ENCODE measurements around the gene C1orf52. TPM values are rescaled to one million over a fixed set of nuclear protein-coding genes. Genes with fewer than 3 reads are reported as not detected.

C1orf52 gene
- total RNA-seq (2013) = 27.6 TPM
- polyA plus RNA-seq = 10 to 100 TPM; 18.5 to 29.1 (median 19.7) TPM
- polyA minus RNA-seq = 17.2 and 24.6 TPM in 2 replicates
- total RNA-seq = 15.8 to 50.7 (median 31.0) reads per million in 11 experiments

GRCh38 chr1:85259118-85259911, at the start of gene C1orf52:
Gene C1orf52, minus strand, starts transcription at chr1:85259662. Its CDS starts 29 bp downstream, at chr1:85259633.
- intact Hi-C loops (cut with micrococcal nuclease) = loop anchor here (2.0 to 10.0 kb wide), 3 partner anchors 195 to 315 kb away; a partner anchor contains a TSS
- no peaks in the 10 kb centered on the region for H3K27me3 ChIP-seq (ENCODE audit: control insufficient read depth in 2 of 2, insufficient read depth in 2 of 2, low read length in 2 of 2)
- DNase-seq = peak; percentile 91 to 93 (median 91)
- H3K4me1 ChIP-seq (ENCODE audit: control insufficient read depth in 1 of 2, insufficient read depth in 2 of 2, low read length in 2 of 2) = peaks cover 7 to 19% of the 10 kb centered on the region in 2 donors
- TF ChIP-seq, protein P1, sequence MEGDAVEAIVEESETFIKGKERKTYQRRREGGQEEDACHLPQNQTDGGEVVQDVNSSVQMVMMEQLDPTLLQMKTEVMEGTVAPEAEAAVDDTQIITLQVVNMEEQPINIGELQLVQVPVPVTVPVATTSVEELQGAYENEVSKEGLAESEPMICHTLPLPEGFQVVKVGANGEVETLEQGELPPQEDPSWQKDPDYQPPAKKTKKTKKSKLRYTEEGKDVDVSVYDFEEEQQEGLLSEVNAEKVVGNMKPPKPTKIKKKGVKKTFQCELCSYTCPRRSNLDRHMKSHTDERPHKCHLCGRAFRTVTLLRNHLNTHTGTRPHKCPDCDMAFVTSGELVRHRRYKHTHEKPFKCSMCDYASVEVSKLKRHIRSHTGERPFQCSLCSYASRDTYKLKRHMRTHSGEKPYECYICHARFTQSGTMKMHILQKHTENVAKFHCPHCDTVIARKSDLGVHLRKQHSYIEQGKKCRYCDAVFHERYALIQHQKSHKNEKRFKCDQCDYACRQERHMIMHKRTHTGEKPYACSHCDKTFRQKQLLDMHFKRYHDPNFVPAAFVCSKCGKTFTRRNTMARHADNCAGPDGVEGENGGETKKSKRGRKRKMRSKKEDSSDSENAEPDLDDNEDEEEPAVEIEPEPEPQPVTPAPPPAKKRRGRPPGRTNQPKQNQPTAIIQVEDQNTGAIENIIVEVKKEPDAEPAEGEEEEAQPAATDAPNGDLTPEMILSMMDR (IDR thresholded peaks at IDR 0.05) = peak; percentile 99
- peaks cover 40% of the 10 kb centered on the region for H4K20me1 ChIP-seq (ENCODE audit: insufficient read depth, low read length)
- WGBS (ENCODE audit: insufficient coverage) = under 1% methylated on average over 64 of the region's 65 CpGs
- H3K4me2 ChIP-seq (replicated peaks; ENCODE audit: extremely low read depth, low read length, poor library complexity, severe bottlenecking) = peak within 1 kb of the TSS; percentile 93
- peak within 1 kb of the TSS; percentile 62 to 89 for H3K27ac ChIP-seq (ENCODE audit: low read depth in 1 of 2, low read length in 2 of 2)
- peak within 1 kb of the TSS; percentile 94 to 98 (median 96) for H3K27ac Mint-ChIP-seq
- H3K4me3 Mint-ChIP-seq = peak within 1 kb of the TSS; percentile 90 to 98
- no peaks in the 10 kb centered on the region for H3K27me3 Mint-ChIP-seq (ENCODE audit: low read depth in 3 of 3)
- peak within 1 kb of the TSS; percentile 85 for H3K9ac ChIP-seq (ENCODE audit: insufficient read depth, low read length, poor library complexity, severe bottlenecking)
- H3K4me1 Mint-ChIP-seq = peaks cover 22% of the 10 kb centered on the region
- peaks cover 10 to 45% of the 10 kb centered on the region in 2 donors for H3K36me3 ChIP-seq (replicated peaks in 1 of 2; ENCODE audit: control insufficient read depth in 1 of 2, insufficient read depth in 2 of 2, low read length in 2 of 2)
- H3K9me3 Mint-ChIP-seq = peaks cover 0 to 17% (median 4%) of the 10 kb centered on the region in 7 donors
- H3K36me3 Mint-ChIP-seq = peaks cover 33 to 48% of the 10 kb centered on the region in 2 donors
- H3K79me2 ChIP-seq (ENCODE audit: insufficient read depth, low read length) = peaks cover 38% of the 10 kb centered on the region
- H2AFZ ChIP-seq (ENCODE audit: insufficient read depth, low read depth, low read length, poor library complexity, severe bottlenecking) = peak within 1 kb of the TSS; percentile 74
- H3K4me3 ChIP-seq (replicated peaks in 1 of 3; ENCODE audit: low read depth in 2 of 3, low read length in 3 of 3) = peak within 1 kb of the TSS; percentile 51 to 87 (median 63)
- peaks cover 0 to 3% of the 10 kb centered on the region in 2 donors for H3K9me3 ChIP-seq (replicated peaks in 1 of 2; ENCODE audit: control insufficient read depth in 1 of 2, insufficient read depth in 1 of 2, low read length in 2 of 2)

DNA sequence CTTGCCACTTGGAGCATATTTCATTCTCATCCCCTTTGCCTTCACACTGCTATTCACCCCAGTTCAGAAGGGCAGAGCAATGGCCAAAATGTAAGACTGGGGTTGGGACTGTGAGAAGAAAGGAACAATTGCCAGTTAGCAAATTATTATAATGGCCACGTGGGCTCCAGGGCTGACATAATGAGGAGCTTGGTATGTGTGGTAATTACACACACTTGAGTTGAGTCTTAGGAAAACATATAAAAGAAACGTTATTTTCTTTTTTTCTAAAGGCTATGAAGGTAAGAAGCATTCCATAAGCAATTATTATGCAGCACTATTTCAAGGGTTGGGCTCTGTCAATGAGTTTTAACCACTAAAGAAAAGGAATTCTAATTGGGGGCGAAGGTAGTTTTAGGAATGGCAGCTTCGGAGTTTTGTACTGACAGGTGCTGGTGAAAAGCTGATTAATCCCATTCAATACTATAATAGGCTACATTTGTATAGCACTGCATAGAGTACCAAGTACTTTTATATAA, 49.4 kb upstream of the C1orf52 start:
- Histone ChIP-seq H2AFZ (ENCODE audit: insufficient read depth, low read depth, low read length, poor library complexity, severe bottlenecking) (no peak overlapping the region), H3K79me2 (ENCODE audit: insufficient read depth, low read length) (no peaks in the 10 kb centered on the region), H3K36me3 (replicated peaks in 1 of 2; ENCODE audit: control insufficient read depth in 1 of 2, insufficient read depth in 2 of 2, low read length in 2 of 2) (no peaks in the 10 kb centered on the region), H3K4me2 (replicated peaks; ENCODE audit: extremely low read depth, low read length, poor library complexity, severe bottlenecking) (no peak overlapping the region), H3K9ac (ENCODE audit: insufficient read depth, low read length, poor library complexity, severe bottlenecking) (no peak overlapping the region), H3K27ac (ENCODE audit: low read depth in 1 of 2, low read length in 2 of 2) (no peak overlapping the region), H4K20me1 (ENCODE audit: insufficient read depth, low read length) (no peaks in the 10 kb centered on the region), H3K4me3 (replicated peaks in 1 of 3; ENCODE audit: low read depth in 2 of 3, low read length in 3 of 3) (no peak overlapping the region), H3K9me3 (replicated peaks in 1 of 2; ENCODE audit: control insufficient read depth in 1 of 2, insufficient read depth in 1 of 2, low read length in 2 of 2) (no peaks in the 10 kb centered on the region), H3K27me3 (ENCODE audit: control insufficient read depth in 2 of 2, insufficient read depth in 2 of 2, low read length in 2 of 2) (peaks cover 9 to 24% of the 10 kb centered on the region in 2 donors), H3K4me1 (ENCODE audit: control insufficient read depth in 1 of 2, insufficient read depth in 2 of 2, low read length in 2 of 2) (no peaks in the 10 kb centered on the region)
- peak overlapping the region in 1 of 2 donors; percentile 55 for H3K4me3 Mint-ChIP-seq
- H3K4me1 Mint-ChIP-seq = peaks cover 3% of the 10 kb centered on the region
- 89% methylated on average over 1 of the region's 4 CpGs for WGBS (ENCODE audit: insufficient coverage)
- no peaks in the 10 kb centered on the region for H3K36me3 Mint-ChIP-seq
- TF ChIP-seq, protein P1 (IDR thresholded peaks at IDR 0.05) = no peak
- no peak for DNase-seq
- no peak overlapping the region for H3K27ac Mint-ChIP-seq
- intact Hi-C loops (cut with micrococcal nuclease) = no loop called here
- H3K27me3 Mint-ChIP-seq (ENCODE audit: low read depth in 3 of 3) = peaks cover 17 to 37% (median 23%) of the 10 kb centered on the region in 3 donors
- no peaks in the 10 kb centered on the region for H3K9me3 Mint-ChIP-seq

All from CD14-positive monocyte (primary cell).